GM18870 (cell line): ENCODE data around the gene MAPK8IP2.
A peak's percentile ranks its signal among the peaks of the same experiment; 100 is the strongest.

Experiments
- ATAC-seq: cut with Tn5 transposase; IDR thresholded peaks from one replicate; pipeline ENCODE4 v1.9.1; 2021; ENCODE audit warnings: moderate library complexity; ENCODE audit not compliant: unreplicated experiment

The MAPK8IP2 gene

GRCh38 chr22:50600538-50600937 is at the start of gene MAPK8IP2:
MAPK8IP2 (plus strand) TSS chr22:50600793; CDS start chr22:50600819, 26 bp downstream.
- ATAC-seq, result no peak

- no peak for ATAC-seq
These were observed 49.3 kb upstream of the MAPK8IP2 start for GRCh38 chr22:50551160-50551752.

GRCh38 chr22:50553310-50553709 is 47.3 kb upstream of the MAPK8IP2 start:
- ATAC-seq, result no peak

- ATAC-seq, result no peak
These were observed 43.9 kb upstream of the MAPK8IP2 start for GRCh38 chr22:50556703-50557102.

- ATAC-seq, result no peak
These were observed 40.6 kb upstream of the MAPK8IP2 start for GRCh38 chr22:50560034-50560433.

- no peak for ATAC-seq
These were observed 38.9 kb upstream of the MAPK8IP2 start for GRCh38 chr22:50561401-50562358.

GRCh38 chr22:50562523-50563412 is 37.8 kb upstream of the MAPK8IP2 start, which contains the start of gene SYCE3:
SYCE3 (minus strand) TSS chr22:50562919; CDS start chr22:50556405, 6,514 bp downstream.
- peak; percentile 74 for ATAC-seq

- ATAC-seq, result no peak
These were observed 37.0 kb upstream of the MAPK8IP2 start for GRCh38 chr22:50563413-50564160.

- ATAC-seq, result no peak
These were observed 36.3 kb upstream of the MAPK8IP2 start for GRCh38 chr22:50564289-50564688.

GRCh38 chr22:50567721-50568252 is 32.8 kb upstream of the MAPK8IP2 start:
- ATAC-seq, result no peak

- ATAC-seq, result no peak
These were observed 32.0 kb upstream of the MAPK8IP2 start for GRCh38 chr22:50568626-50569025.

GRCh38 chr22:50569041-50569459 is 31.5 kb upstream of the MAPK8IP2 start:
- ATAC-seq, result no peak

GRCh38 chr22:50569896-50570535 is 30.6 kb upstream of the MAPK8IP2 start:
- no peak for ATAC-seq

- no peak for ATAC-seq
These were observed 29.7 kb upstream of the MAPK8IP2 start for GRCh38 chr22:50570861-50571260.

GRCh38 chr22:50571264-50572175 is 29.1 kb upstream of the MAPK8IP2 start:
- ATAC-seq, result no peak

GRCh38 chr22:50572965-50573364 is 27.6 kb upstream of the MAPK8IP2 start:
- no peak for ATAC-seq

- no peak for ATAC-seq
These were observed 26.9 kb upstream of the MAPK8IP2 start for GRCh38 chr22:50573491-50574382.

- no peak for ATAC-seq
These were observed 26.2 kb upstream of the MAPK8IP2 start for GRCh38 chr22:50574383-50574755.
